ENCODE results near the gene BLMH.

Gene BLMH

GRCh38 chr17:30291543-30292285 lies at the start of gene BLMH:
BLMH (minus strand) TSS chr17:30291944; CDS start chr17:30291819, 125 bp downstream.
- DNase-seq = peak; percentile 61 to 90

DNA sequence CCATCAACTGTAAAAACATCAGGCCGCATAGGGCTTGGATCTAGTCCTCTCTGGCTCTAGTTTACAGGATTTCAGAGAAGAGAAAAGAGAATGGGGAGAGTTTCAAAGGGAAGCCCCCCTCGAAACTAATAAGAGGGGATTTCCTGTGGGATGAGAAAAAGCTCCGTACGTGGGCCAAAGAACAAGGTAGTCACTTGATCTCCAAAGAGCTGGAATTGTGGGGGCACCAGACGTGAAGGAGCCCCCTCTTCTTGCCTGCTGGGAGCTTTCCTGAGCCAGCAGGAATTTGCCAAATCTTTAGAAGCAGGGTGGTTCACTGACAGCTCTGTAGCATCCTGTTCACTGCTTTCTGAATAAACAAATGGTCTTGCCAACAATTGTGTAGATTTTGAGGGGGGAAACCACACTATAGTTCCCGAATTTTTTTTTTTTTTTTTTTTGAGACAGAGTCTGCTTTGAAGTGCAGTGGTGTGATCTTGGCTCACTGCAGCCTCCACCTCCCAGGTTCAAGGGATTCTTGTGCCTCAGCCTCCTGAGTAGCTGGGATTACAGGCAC lies 49.1 kb upstream of the BLMH start:
- no peak for DNase-seq

- DNase-seq = no peak
Measured at GRCh38 chr17:30339086-30339485, 47.3 kb upstream of the BLMH start.

DNA sequence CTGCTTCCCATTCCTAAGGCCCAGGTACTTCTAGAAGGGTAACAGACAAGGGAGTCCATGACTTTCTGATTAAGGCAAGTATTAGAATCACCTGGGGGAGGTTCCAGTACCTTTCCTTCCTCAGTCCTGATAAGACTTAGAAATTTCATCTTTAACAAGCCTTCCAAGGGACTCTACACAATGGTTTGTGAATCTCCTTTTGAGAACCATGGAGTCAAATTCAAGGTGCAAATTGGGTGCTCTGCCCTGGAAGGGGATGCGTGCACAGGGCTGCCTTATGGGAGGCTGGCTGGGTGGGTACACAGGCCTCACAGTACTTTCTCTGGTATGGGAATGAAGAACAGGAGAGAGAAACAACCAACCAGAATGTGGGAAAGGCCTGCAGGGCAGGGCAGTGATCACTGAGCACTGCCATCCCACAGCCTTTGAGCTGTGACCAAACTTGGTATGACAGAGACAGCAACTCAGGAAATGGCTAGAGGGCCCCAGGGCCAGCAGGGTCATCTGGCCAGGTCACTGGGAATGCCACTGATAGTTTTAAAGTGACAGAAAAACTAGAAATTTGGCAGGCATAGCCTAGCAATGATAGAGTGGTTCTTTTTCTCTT lies 45.8 kb upstream of the BLMH start:
- DNase-seq = no peak

DNA sequence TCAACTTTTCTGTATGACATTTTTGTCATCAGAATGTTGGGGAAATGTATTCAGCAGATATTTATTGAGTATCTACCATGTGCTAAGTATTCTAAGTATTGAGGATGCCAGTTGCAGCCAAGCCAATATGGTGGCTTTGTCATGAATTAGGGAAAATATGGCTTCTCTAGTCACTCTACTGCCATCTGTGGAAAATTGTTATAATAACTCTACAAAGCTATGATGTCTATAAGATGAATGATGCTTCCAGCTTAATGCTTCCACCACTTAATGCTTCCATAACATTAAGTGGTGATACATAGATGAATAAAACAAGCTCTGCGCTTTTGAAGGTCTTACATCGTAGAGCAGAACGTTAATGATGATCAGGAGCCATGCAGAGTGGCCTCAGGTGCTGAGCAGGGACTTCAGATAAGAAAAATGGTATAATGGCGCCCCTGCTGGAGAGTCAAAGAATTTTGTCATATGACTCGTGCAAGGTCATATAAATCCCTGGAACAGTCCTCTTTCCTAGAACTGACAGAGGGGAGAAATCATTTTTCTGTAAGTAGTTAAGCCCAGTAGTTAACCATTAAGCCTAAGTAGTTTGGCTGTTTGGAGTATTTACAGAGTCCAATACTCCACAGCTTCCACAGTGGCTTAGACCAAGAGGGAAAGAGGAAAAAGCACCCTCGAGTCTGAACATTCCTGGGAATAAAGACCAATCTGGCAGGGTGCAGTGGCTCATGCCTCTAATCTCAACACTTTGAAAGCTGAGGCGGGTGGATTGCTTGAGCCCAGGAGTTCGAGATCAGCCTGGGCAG lies 44.8 kb upstream of the BLMH start:
- peak; percentile 65 to 73 for DNase-seq

- DNase-seq = no peak
Measured at GRCh38 chr17:30334421-30334820, 42.7 kb upstream of the BLMH start.

GRCh38 chr17:30333503-30334360 lies 42.0 kb upstream of the BLMH start, which contains the start of gene TMIGD1:
TMIGD1 (minus strand) TSS chr17:30334057; CDS start chr17:30332133, 1,924 bp downstream.
- no peak for DNase-seq

GRCh38 chr17:30332057-30332542 lies 40.4 kb upstream of the BLMH start:
- no peak for DNase-seq

GRCh38 chr17:30326809-30327208 lies 35.1 kb upstream of the BLMH start:
- no peak for DNase-seq

DNA sequence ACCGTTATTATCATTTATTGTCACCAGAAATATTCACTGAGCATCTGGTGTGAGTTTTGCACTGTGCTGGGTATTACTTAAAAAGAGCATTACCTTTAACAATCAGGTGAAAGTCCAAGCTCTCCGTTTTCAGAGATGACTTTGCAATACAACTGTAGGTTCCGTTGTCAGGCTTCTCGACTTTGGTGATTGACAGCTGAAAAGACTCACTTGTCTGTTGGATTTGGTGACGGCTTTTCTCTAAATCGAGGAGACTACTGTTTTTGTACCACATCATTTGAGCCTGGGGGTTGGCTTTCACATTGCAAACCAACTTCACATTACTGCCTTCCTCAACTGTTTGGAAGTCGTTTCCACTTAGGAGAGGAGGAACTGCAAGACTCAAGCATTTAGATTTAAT lies 33.0 kb upstream of the BLMH start:
- no peak for DNase-seq

DNA sequence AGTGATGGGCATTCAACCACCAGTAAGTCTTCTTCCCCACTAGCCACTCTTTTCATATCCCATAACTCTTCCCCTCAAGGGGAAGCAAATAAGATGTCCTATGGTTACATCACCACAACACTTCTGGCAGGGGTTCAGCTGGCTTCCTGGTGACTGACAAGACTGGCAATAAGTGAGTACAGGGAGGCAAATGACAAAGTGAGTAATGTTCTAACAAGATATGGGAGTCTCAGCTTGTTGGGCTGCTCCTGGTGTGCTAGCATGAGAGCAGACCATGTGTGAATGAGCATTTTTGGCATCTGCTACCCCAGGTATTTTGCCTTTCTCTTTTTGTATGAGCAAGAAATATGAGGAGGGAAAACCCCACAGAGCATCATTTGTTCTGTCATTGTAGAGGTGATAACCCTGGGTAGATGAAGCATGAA lies 32.2 kb upstream of the BLMH start:
- DNase-seq = peak; percentile 72 to 79

GRCh38 chr17:30323262-30323894 lies 31.6 kb upstream of the BLMH start:
- DNase-seq = peak; percentile 53 to 85

DNA sequence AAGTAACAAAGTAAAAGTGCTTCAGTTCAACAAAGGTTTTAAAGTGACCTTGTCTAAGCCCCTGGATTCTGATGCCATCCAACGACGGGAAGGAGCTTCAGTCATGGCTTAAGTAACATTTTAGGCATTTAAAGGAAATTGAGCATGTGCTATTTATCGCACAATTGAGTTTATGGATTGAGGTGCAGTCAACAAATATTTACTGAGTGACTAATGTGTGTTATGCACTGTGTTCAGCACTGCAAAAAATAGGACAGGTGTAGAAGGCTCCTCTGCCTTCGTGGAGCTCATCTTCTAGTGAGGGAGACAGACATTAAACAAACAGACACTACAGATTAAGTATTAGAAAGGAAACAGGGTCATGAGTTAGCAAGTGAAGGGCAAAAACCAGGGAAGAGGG lies 29.6 kb upstream of the BLMH start:
- DNase-seq = no peak

DNA sequence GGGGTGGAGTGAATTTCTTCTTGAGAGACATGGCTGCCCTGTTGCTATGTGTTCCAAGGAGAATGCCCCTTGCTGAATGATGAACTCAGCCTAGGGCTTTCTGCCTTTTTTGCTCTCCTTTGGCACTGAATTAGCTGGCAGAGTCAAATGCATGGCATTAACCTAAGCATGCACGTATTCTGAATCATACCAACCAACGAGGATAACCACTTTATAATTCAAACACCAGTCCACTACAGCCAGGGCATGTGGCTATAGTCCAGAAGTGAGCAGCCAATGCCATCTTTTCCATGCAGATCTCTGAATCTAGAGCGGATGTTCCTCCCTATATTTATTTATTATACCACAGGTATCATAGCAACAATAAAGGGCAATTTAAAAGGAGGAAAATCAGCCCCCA lies 26.4 kb upstream of the BLMH start:
- no peak for DNase-seq

DNA sequence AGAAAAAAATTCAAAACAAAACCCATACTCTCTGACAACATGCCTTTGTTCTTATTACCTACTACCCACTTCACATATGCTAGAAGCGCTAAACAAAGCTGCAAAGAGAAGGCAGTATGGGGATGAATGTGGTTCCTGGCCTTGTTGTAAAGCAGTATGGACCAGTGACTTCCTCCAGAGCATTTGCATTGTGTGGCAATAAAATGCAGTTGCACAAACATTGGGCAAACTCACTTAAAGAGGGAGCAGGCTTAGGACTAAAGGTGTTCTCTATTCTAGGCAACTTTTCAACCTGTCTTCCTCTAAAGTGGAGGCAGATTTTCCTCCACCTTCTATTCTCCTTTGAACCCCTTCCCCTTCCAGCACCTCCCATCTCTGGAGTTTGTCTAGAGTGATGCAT lies 25.0 kb upstream of the BLMH start:
- no peak for DNase-seq

GRCh38 chr17:30315106-30315505 lies 23.4 kb upstream of the BLMH start:
- DNase-seq = no peak

DNA sequence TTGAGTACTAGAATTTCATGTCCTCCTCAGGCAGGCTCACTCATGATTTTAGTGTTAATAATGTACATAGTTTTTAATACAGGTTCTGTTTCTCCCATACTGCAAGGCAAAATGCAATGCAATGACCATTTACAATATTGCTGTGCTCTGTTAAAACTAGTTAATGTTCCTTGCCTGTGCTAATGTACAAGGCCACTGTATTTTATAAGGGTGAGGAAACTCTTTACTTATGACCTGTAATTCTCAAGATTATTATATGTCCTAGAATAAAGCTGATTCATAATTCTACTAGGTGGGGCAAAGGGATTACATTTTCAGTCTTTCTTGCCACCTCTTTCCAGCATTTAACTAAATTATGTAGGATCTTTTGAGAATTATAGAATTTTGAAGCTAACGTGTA lies 22.7 kb upstream of the BLMH start:
- DNase-seq = no peak

DNA sequence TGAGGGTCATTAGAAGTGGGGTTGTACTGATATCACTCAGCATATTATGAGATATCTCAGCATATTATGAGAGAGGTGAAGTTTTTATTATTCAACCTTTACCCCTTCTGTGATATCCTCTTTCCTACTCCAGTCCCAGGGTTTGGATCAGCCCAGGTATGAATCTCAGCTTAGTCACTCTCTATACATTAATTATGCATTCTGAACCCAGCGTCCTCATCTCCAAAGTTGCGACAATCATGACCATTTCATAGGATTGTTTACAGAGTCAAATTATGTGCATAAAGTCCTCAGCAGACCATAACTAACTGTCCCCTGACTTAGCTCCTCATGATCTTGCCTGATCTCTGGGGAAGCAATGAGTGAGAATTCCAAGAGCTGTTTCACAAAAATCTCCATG lies 20.5 kb upstream of the BLMH start:
- no peak for DNase-seq

DNA sequence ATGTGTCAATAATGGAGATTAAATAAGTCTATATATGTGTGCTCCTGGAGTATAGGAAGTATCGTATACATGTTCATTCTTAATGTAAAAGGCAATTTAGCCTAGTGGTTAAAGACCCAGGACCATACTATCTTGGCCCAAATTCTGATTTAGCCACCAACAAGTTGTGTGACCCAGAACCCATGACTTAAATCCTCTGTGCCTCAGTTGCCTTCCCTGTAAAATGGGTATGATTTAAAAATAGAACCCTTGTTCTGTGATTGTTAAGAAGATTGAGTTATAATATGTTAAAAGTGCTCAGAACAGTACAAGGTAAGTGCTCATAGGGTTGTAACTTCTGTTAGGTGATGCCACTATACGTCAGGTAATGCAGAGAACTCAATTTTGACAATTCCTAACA lies 18.8 kb upstream of the BLMH start:
- no peak for DNase-seq

DNA sequence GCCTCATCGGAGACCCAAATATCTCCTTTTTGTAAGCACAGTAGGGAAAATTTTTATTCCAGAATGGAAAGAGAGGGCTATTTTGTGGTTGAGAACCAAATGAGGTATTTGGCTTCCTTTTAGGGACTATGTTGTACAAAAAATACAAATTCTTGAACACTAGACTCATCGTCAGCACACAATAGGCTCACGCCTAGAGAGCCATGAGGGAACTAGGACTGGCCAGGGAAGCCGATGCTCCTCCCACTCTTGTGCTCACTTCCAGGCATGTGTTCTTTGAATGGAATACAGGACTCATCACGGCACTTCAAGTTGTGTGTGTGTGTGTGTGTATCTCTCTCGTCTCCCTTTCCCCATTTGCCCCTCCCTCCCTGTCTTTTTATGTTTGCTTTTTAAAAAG lies 17.8 kb upstream of the BLMH start:
- DNase-seq = no peak

- no peak for DNase-seq
Measured at GRCh38 chr17:30308406-30308805, 16.7 kb upstream of the BLMH start.

GRCh38 chr17:30304778-30305177 lies 13.0 kb upstream of the BLMH start:
- DNase-seq = no peak

All from NCI-H446 (cell line).